Mucosa of rectum (tissue), 2 donors: ENCODE results near the gene CFAP74.
"Not testable (repeated sequence)": the region's sequence is repeated elsewhere in the genome, so short reads cannot be mapped to it uniquely, and the experiment has no call there.

Experiments used
- H3K27ac ChIP-seq, 2 donors: one replicate each; pipeline ENCODE4 v1.7.0; 2013; ENCODE audit warnings: inconsistent platforms in 2 of 2, low read depth in 2 of 2, low read length in 2 of 2
- H3K27me3 ChIP-seq, 2 donors: one replicate each; pipeline ENCODE4 v1.7.0; 2013; ENCODE audit warnings: low read length in 2 of 2; ENCODE audit not compliant: control insufficient read depth in 2 of 2, insufficient read depth in 2 of 2
- H3K36me3 ChIP-seq, 2 donors: one replicate each; pipeline ENCODE4 v1.7.0; 2013; ENCODE audit warnings: low read length in 2 of 2; ENCODE audit not compliant: control insufficient read depth in 2 of 2, insufficient read depth in 2 of 2
- H3K4me1 ChIP-seq, 2 donors: one replicate each; pipeline ENCODE4 v1.7.0; 2013; ENCODE audit warnings: low read length in 2 of 2, mild to moderate bottlenecking in 1 of 2; ENCODE audit not compliant: control insufficient read depth in 2 of 2, insufficient read depth in 2 of 2
- H3K4me3 ChIP-seq, 2 donors: one replicate each; pipeline ENCODE4 v1.7.0; 2013; ENCODE audit warnings: low read length in 2 of 2
- H3K9ac ChIP-seq, 2 donors: one replicate each; pipeline ENCODE4 v1.7.0; 2013; ENCODE audit warnings: low read length in 2 of 2, low read depth in 1 of 2, mild to moderate bottlenecking in 1 of 2
- H3K9me3 ChIP-seq, 2 donors: one replicate each; pipeline ENCODE4 v1.7.0; 2013; ENCODE audit warnings: low read length in 2 of 2; ENCODE audit not compliant: control insufficient read depth in 2 of 2
- donor health status: healthy.
- donor health status: Normal muscosa, but diverticular disease.

CFAP74 gene

DNA sequence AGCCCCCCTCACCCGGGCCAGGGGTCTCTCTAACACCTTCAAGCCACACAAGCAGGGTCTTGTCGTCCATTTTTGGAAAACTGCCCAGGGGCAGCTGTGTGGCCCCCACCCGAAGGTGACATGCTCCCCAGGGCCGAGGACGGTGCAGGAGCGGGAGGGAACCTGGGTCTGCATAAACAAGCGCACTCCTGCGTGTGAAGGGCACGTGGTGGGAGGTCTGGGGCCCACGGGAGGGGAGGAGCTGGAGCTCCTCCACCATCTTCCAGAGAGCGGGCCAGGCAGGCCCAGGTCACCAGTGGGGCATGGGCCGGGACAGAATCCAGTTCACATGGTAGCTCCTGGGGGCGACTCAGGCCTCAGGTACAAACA lies 16.5 kb downstream of the CFAP74 start:
- H3K36me3 ChIP-seq = no peaks in the 10 kb centered on the region
- peaks cover 0 to 2% of the 10 kb centered on the region in 2 donors for H3K27me3 ChIP-seq
- H3K9me3 ChIP-seq = no peaks in the 10 kb centered on the region
- H3K4me3 ChIP-seq = no peak overlapping the region
- H3K27ac ChIP-seq = no peak overlapping the region
- H3K4me1 ChIP-seq = peaks cover 0 to 2% of the 10 kb centered on the region in 2 donors
- no peak overlapping the region for H3K9ac ChIP-seq

- H3K9me3 ChIP-seq = no peaks in the 10 kb centered on the region
- H3K9ac ChIP-seq = no peak overlapping the region
- H3K36me3 ChIP-seq = no peaks in the 10 kb centered on the region
- peaks cover 0 to 2% of the 10 kb centered on the region in 2 donors for H3K4me1 ChIP-seq
- no peak overlapping the region for H3K27ac ChIP-seq
- peaks cover 0 to 2% of the 10 kb centered on the region in 2 donors for H3K27me3 ChIP-seq
- no peak overlapping the region for H3K4me3 ChIP-seq
These were observed 17.0 kb downstream of the CFAP74 start for GRCh38 chr1:1986451-1987141.

DNA sequence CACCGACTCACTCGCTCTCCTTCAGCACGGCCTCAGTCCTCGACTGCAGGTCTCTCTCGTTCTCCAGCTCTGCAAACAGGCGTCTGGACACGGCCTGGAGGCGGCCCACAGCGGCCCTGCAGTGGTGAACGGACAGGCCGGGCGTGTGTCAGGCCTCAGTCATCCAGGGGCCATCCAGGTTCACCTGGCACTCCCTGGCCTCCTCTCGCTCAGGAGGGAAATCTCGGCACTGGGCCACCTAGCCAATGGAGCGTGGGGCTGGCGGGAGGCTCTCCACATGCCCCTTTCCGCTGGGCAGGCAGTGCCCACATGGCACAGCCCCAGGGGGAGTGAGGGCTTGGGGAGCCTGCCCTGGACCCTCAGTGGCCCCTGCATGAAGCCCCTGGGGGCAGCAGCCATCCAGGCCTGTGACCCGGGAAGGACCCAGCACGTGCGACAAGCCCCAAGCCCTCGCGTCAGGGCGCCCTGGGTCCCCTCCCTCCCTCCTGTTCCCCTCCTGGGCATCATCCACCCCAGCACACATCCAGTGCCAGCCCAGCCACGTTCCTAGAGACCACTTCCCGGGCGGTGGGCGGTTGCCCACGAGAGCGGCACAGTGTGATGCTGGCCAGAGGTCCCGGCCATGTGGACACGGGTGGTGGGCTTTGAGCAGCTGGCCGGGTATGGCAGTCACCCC lies 18.1 kb downstream of the CFAP74 start:
- H3K4me1 ChIP-seq = peaks cover 0 to 2% of the 10 kb centered on the region in 2 donors
- H3K9me3 ChIP-seq = no peaks in the 10 kb centered on the region
- no peak overlapping the region for H3K4me3 ChIP-seq
- no peak overlapping the region for H3K9ac ChIP-seq
- H3K27me3 ChIP-seq = peaks cover 0 to 2% of the 10 kb centered on the region in 2 donors
- no peak overlapping the region for H3K27ac ChIP-seq
- H3K36me3 ChIP-seq = no peaks in the 10 kb centered on the region

DNA sequence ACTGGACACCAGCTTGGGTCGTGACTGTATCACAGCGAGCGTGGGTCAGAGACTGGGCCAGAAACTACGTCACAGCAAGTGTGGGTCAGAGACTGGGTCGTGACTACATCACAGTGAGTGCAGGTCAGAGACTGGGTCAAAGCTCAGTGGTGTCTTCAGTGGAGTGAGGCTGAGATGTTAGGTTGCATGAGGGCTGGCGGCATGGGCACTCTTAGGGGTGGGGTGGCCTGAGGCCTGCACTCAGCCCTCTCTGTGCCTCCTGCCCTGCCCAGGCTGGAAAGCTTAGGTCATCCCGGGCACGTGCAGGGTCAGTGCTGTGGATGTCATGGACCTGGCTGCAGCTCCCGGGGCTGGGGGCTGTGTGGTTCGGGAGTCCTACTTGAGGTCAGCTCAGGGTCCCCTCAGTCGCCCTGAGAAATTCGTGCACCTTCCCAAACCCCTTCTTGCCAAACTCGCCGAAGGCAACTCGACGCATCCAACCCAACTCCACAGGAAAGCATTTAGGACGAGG lies 19.0 kb downstream of the CFAP74 start:
- Histone ChIP-seq H3K27ac (no peak overlapping the region), H3K4me1 (peaks cover 0 to 2% of the 10 kb centered on the region in 2 donors)

DNA sequence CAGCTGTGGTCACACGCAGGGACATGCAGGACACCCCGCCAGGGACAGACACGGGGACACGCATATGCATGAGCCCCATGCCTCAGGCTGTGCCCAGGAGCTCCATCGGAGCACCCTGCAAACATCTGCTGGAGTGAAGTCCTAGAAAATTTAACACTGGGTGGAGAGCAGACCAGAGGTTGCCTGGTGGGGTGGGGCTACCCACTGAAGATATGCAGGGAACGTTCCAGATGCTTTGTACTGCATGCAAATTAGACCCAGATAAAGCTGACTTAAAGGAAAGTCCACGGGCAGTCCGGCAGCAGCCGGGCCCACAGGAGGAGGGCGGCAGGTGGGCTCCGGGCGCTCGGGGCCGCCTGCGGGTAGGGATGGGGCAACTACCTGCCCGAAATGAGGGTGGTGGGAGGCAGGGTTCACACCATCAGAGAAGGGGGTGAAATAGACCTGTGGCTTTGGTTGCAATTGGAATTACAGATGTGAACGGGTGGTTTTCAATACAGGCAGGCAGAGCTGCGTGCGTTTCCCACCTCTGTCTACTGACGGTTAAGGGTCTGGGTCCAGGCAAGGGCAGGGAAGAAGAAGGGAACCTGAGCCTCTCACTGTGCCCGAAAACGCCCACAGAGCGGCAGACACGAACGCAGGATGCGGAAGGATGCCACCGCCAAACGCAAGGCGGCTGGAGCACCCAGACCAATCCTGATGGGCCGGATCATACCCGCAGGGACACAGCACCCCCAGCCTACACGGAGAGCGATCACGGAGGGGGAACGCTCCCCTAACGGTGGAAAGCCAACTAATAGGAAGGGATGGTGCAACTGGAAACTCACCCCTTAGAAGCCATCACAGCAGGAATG lies 21.0 kb downstream of the CFAP74 start:
- H3K4me3 ChIP-seq = no peak overlapping the region
- no peak overlapping the region for H3K27ac ChIP-seq
- no peaks in the 10 kb centered on the region for H3K9me3 ChIP-seq
- no peaks in the 10 kb centered on the region for H3K36me3 ChIP-seq
- no peaks in the 10 kb centered on the region for H3K27me3 ChIP-seq
- H3K4me1 ChIP-seq = no peaks in the 10 kb centered on the region
- H3K9ac ChIP-seq = no peak overlapping the region

More for the DNA sequence above, 19.0 kb downstream of the CFAP74 start:
- Histone ChIP-seq H3K9ac (no peak overlapping the region), H3K27me3 (peaks cover 0 to 2% of the 10 kb centered on the region in 2 donors), H3K9me3 (no peaks in the 10 kb centered on the region), H3K4me3 (no peak overlapping the region), H3K36me3 (no peaks in the 10 kb centered on the region)

DNA sequence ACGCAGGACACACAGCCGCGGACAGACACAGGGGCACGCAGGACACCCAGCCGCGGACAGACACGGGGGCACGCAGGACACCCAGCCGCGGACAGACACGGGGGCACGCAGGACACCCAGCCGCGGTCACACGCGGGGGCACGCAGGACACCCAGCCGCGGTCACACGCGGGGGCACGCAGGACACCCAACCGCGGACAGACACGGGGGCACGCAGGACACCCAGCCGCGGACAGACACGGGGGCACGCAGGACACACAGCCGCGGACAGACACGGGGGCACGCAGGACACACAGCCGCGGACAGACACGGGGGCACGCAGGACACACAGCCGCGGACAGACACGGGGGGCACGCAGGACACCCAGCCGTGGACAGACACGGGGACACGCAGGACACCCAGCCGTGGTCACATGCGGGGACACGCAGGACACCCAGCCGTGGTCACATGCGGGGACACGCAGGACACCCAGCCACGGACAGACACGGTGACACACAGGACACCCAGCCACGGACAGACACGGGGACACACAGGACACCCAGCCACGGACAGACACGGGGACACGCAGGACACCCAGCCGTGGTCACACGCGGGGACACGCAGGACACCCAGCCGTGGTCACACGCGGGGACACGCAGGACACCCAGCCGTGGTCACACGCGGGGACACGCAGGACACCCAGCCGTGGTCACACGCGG lies 21.8 kb downstream of the CFAP74 start:
- not testable (repeated sequence) for H3K9me3 ChIP-seq, H3K27ac ChIP-seq, H3K9ac ChIP-seq, H3K4me1 ChIP-seq, H3K4me3 ChIP-seq, H3K27me3 ChIP-seq, H3K36me3 ChIP-seq

GRCh38 chr1:1981142-1981500 lies 22.5 kb downstream of the CFAP74 start:
- Histone ChIP-seq H3K27ac (no peak overlapping the region), H3K4me1 (no peaks in the 10 kb centered on the region), H3K27me3 (no peaks in the 10 kb centered on the region), H3K9me3 (no peaks in the 10 kb centered on the region), H3K4me3 (no peak overlapping the region), H3K36me3 (no peaks in the 10 kb centered on the region), H3K9ac (no peak overlapping the region)

GRCh38 chr1:1980467-1981141 lies 23.0 kb downstream of the CFAP74 start:
- no peak overlapping the region for H3K9ac ChIP-seq
- no peaks in the 10 kb centered on the region for H3K36me3 ChIP-seq
- no peaks in the 10 kb centered on the region for H3K4me1 ChIP-seq
- H3K9me3 ChIP-seq = no peaks in the 10 kb centered on the region
- no peaks in the 10 kb centered on the region for H3K27me3 ChIP-seq
- no peak overlapping the region for H3K4me3 ChIP-seq
- H3K27ac ChIP-seq = no peak overlapping the region

DNA sequence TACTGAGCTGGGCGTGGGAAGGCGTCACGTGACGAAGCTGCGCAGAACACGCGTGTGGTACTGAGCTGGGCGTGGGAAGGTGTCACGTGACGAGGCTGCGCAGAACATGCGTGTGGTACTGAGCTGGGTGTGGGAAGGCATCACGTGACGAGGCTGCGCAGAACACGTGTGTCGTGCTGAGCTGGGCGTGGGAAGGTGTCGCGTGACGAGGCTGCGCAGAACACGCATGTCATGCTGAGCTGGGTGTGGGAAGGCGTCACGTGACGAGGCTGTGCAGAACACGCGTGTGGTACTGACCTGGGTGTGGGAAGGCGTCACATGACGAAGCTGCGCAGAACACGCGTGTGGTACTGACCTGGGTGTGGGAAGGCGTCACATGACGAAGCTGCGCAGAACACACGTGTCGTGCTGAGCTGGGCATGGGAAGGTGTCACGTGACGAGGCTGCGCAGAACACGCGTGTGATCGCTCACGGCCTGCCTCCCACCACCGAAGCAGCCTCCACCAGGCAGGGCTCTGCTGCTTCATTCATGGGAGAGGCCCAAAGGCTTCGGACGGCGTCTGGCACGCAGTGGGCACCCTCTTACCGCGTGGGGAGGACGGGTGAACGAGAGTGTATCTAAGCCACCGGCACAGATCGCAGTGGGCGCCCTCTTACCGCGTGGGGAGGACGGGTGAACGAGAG lies 24.0 kb downstream of the CFAP74 start:
- Histone ChIP-seq H3K27ac (no peak overlapping the region), H3K4me3 (no peak overlapping the region), H3K9ac (no peak overlapping the region), H3K27me3 (no peaks in the 10 kb centered on the region), H3K36me3 (no peaks in the 10 kb centered on the region), H3K9me3 (no peaks in the 10 kb centered on the region), H3K4me1 (no peaks in the 10 kb centered on the region)
